GM23248 (cell line): Measurements from ENCODE around the gene KCNS1. TPM values are rescaled to one million over a fixed set of nuclear protein-coding genes. Genes with fewer than 3 reads are reported as not detected.

Experiments
- DNase-seq: peaks from one replicate; pipeline ENCODE4 v3.0.0-alpha.2; 2015
- H2AFZ ChIP-seq: fragments of 200-600 bp; sonication (generic); 2 replicates; pipeline ENCODE4 v1.6.1; 2016; ENCODE audit warnings: antibody characterized with exemption
- H3F3A ChIP-seq: fragments of 200-600 bp; sonication (generic); 2 replicates; pipeline ENCODE4 v1.6.1; 2016; ENCODE audit warnings: mild to moderate bottlenecking, antibody characterized with exemption, mixed run types; ENCODE audit not compliant: insufficient read depth
- H3K27ac ChIP-seq: fragments of 200-600 bp; sonication (generic); 2 replicates; pipeline ENCODE4 v1.5.1; 2016; ENCODE audit warnings: mild to moderate bottlenecking
- H3K27me3 ChIP-seq: fragments of 200-600 bp; sonication (generic); replicated peaks from 2 replicates; pipeline ENCODE4 v1.6.1; 2016; ENCODE audit warnings: mild to moderate bottlenecking; ENCODE audit not compliant: insufficient read depth
- H3K36me3 ChIP-seq: fragments of 200-600 bp; sonication (generic); 2 replicates; pipeline ENCODE4 v1.6.1; 2016; ENCODE audit warnings: low read depth, mild to moderate bottlenecking
- H3K4me1 ChIP-seq: fragments of 200-600 bp; sonication (generic); 2 replicates; pipeline ENCODE4 v1.6.1; 2016; ENCODE audit warnings: mild to moderate bottlenecking; ENCODE audit not compliant: insufficient read depth
- H3K4me2 ChIP-seq: fragments of 200-600 bp; sonication (generic); one replicate; pipeline ENCODE4 v1.6.1; 2016; ENCODE audit warnings: mild to moderate bottlenecking; ENCODE audit not compliant: unreplicated experiment
- H3K4me3 ChIP-seq: fragments of 200-600 bp; sonication (generic); 2 replicates; pipeline ENCODE4 v1.5.1; 2016; ENCODE audit warnings: mild to moderate bottlenecking
- H3K79me2 ChIP-seq: fragments of 200-600 bp; sonication (generic); 2 replicates; pipeline ENCODE4 v1.6.1; 2016; ENCODE audit warnings: mild to moderate bottlenecking; ENCODE audit not compliant: insufficient read depth
- H3K9ac ChIP-seq: fragments of 200-600 bp; sonication (generic); 2 replicates; pipeline ENCODE4 v1.6.1; 2016; ENCODE audit warnings: mild to moderate bottlenecking
- H3K9me2 ChIP-seq: fragments of 200-600 bp; sonication (generic); 2 replicates; pipeline ENCODE4 v1.6.1; 2016; ENCODE audit warnings: mixed run types, mild to moderate bottlenecking, moderate library complexity; ENCODE audit not compliant: insufficient read depth
- H3K9me3 ChIP-seq: fragments of 200-600 bp; sonication (generic); one replicate; pipeline ENCODE4 v1.6.1; 2017; ENCODE audit warnings: low read depth
- H4K20me1 ChIP-seq: fragments of 200-600 bp; sonication (generic); 2 replicates; pipeline ENCODE4 v1.6.0; 2016; ENCODE audit not compliant: insufficient read depth
- EZH2 ChIP-seq: fragments of 200-600 bp; sonication (generic); IDR thresholded peaks from 2 replicates; pipeline ENCODE4 v1.6.1; 2018; ENCODE audit warnings: antibody characterized with exemption, mild to moderate bottlenecking; ENCODE audit not compliant: insufficient read depth, poor library complexity, severe bottlenecking
- EZH2phosphoT487 ChIP-seq: fragments of 200-600 bp; sonication (generic); IDR thresholded peaks from 2 replicates; pipeline ENCODE4 v1.6.1; 2018; ENCODE audit warnings: antibody characterized with exemption, moderate library complexity, mild to moderate bottlenecking, low read depth; ENCODE audit not compliant: insufficient read depth
- WGBS, 2 experiments: methylation state at CpG; one replicate each; pipeline ENCODE4 v1.1.6; 2015 to 2017; ENCODE audit warnings: low lambda C conversion rate in 2 of 2, low coverage in 1 of 2; ENCODE audit errors: missing lambda C conversion rate in 2 of 2; 5-methylcytosine and 5-hydroxymethylcytosine counted together
- in situ Hi-C: fragments of 300-500 bp; cut with MboI; formaldehyde crosslinking; loops from 2 replicates; pipeline ENCODE4 v1.15.0; 2020
- polyA plus RNA-seq: library from polyadenylated mRNA; unstranded; fragments of >200 nt; fragmentation: Nextera tagmentation; extraction: Ambion mirVana; gene quantifications from 2 replicates; pipeline ENCODE4 v1.2.1, GENCODE V29; 2016
- total RNA-seq: library from RNA; depleted of rRNA; stranded (reverse); fragments of >200 nt; shearing (Covaris generic); gene quantifications from 2 replicates; pipeline ENCODE4 v1.2.3, GENCODE V29; 2014

Gene KCNS1
- total and polyA plus RNA-seq, 2 experiments from 2014 or later = 0.11 to 0.55 TPM

- Histone ChIP-seq H4K20me1 (no peaks in the 10 kb centered on the region), H2AFZ (no peak overlapping the region), H3K4me2 (no peak overlapping the region), H3K9me2 (no peaks in the 10 kb centered on the region), H3K4me1 (no peaks in the 10 kb centered on the region), H3F3A (no peaks in the 10 kb centered on the region), H3K9ac (no peak overlapping the region), H3K27ac (no peak overlapping the region), H3K4me3 (no peak overlapping the region), H3K27me3 (no peaks in the 10 kb centered on the region; the same call in 1 of the 2 replicates), H3K9me3 (no peaks in the 10 kb centered on the region), H3K79me2 (no peaks in the 10 kb centered on the region), H3K36me3 (no peaks in the 10 kb centered on the region)
- in situ Hi-C loops = no loop called here
- TF ChIP-seq EZH2phosphoT487 = no peak
- TF ChIP-seq EZH2 = no peak
- WGBS, 2 experiments = 53 to 54% methylated on average over 17 of the region's 17 CpGs
- DNase-seq = peak; percentile 29
Measured at GRCh38 chr20:45111799-45112471, 11.0 kb upstream of the KCNS1 start.

- DNase-seq = no peak
- Histone ChIP-seq H3K4me1 (no peaks in the 10 kb centered on the region), H3K9ac (no peak overlapping the region), H3F3A (no peaks in the 10 kb centered on the region), H3K9me3 (no peaks in the 10 kb centered on the region), H3K4me2 (no peak overlapping the region), H3K27me3 (no peaks in the 10 kb centered on the region; the same call in 1 of the 2 replicates), H3K27ac (no peak overlapping the region), H2AFZ (no peak overlapping the region), H3K9me2 (no peaks in the 10 kb centered on the region), H4K20me1 (no peaks in the 10 kb centered on the region), H3K4me3 (no peak overlapping the region), H3K79me2 (no peaks in the 10 kb centered on the region), H3K36me3 (no peaks in the 10 kb centered on the region)
- in situ Hi-C loops = no loop called here
- WGBS, 2 experiments = 74 to 79% methylated on average over 11 of the region's 11 CpGs
- TF ChIP-seq EZH2phosphoT487 = no peak
- no peak for TF ChIP-seq EZH2
Measured at GRCh38 chr20:45111285-45111684, 10.4 kb upstream of the KCNS1 start.

- Histone ChIP-seq H3K9me2 (no peaks in the 10 kb centered on the region), H2AFZ (no peak overlapping the region), H3K9ac (no peak overlapping the region), H3K79me2 (no peaks in the 10 kb centered on the region), H3K36me3 (no peaks in the 10 kb centered on the region), H3K27ac (no peak overlapping the region), H3K4me3 (no peak overlapping the region), H3K4me2 (no peak overlapping the region), H3F3A (no peaks in the 10 kb centered on the region), H3K27me3 (no peaks in the 10 kb centered on the region; the same call in 1 of the 2 replicates), H3K4me1 (no peaks in the 10 kb centered on the region), H4K20me1 (no peaks in the 10 kb centered on the region), H3K9me3 (no peaks in the 10 kb centered on the region)
- 79 to 82% methylated on average over 11 of the region's 11 CpGs for WGBS, 2 experiments
- no peak for DNase-seq
- in situ Hi-C loops = no loop called here
- TF ChIP-seq EZH2phosphoT487 = no peak
- TF ChIP-seq EZH2 = no peak
Measured at GRCh38 chr20:45110301-45110700, 9.4 kb upstream of the KCNS1 start.

- no peak for TF ChIP-seq EZH2phosphoT487
- TF ChIP-seq EZH2 = no peak
- Histone ChIP-seq H3K4me2 (no peak overlapping the region), H3K27me3 (no peaks in the 10 kb centered on the region; the same call in 1 of the 2 replicates), H3K9me2 (no peaks in the 10 kb centered on the region), H3K36me3 (no peaks in the 10 kb centered on the region), H3K27ac (no peak overlapping the region), H3K4me1 (peaks cover 5% of the 10 kb centered on the region; the same call in 1 of the 2 replicates), H3K9me3 (no peaks in the 10 kb centered on the region), H3F3A (no peaks in the 10 kb centered on the region), H3K79me2 (no peaks in the 10 kb centered on the region), H3K9ac (no peak overlapping the region), H3K4me3 (no peak overlapping the region), H2AFZ (no peak overlapping the region), H4K20me1 (no peaks in the 10 kb centered on the region)
- in situ Hi-C loops = no loop called here
- WGBS, 2 experiments = 79 to 85% methylated on average over 8 of the region's 8 CpGs
- no peak for DNase-seq
Measured at GRCh38 chr20:45109634-45110033, 8.7 kb upstream of the KCNS1 start.
